ENCODE data around the gene CNPY3.
"Not testable (repeated sequence)": the region's sequence is repeated elsewhere in the genome, so short reads cannot be mapped to it uniquely, and the experiment has no call there.

GRCh38 chr6:42880240-42880817, 49.0 kb upstream of the CNPY3 start:
- not testable (repeated sequence) for TF ChIP-seq CTCF, POLR2A (IDR thresholded peaks at IDR 0.05)

All from adrenal gland (tissue), 5 donors.